NOMO-1 treated with DMSO at 0.1 percent for 48 hours (cell line): ENCODE data around the gene GBF1.
A peak's percentile ranks its signal among the peaks of the same experiment; 100 is the strongest.

Source experiments
- DNase-seq: peaks from one replicate; lab custom pipeline; 2025; ENCODE audit not compliant: unreplicated experiment; lab: John Stamatoyannopoulos, UW

The GBF1 gene

DNA sequence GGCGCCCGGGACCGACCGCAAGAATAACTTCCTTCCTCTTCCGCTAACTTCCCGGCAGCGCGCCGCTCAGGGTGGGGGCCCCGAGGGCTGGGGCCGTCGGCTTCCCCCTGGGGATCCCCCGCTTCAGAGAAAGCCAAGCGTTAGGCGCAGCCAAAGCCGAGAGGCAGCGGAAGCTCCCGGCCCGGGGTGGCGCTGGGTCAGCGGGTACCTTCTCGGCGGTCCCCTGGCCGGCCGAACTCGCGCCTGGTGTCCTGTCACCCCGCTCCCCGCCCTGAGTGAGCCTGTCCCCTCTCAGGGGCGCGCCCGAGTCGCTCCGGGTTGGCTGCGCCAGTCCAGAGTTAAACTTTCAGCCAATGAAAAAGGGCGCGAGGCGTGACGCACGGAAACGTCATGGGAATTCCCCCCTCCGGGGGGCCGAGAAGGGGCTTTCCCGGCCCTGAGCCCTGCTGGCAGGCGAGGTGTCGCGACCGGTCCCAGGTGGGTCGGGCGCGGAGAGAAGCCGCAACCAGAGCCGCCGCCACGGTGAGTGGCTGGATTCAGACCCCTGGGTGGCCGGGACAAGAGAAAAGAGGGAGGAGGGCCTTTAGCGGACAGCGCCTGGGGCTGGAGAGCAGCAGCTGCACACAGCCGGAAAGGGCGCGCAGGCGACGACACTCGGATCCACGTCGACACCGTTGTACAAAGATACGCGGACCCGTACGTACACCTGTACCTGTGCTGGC is 148.9 kb downstream of the GBF1 start:
- DNase-seq, result peak; percentile 88

DNA sequence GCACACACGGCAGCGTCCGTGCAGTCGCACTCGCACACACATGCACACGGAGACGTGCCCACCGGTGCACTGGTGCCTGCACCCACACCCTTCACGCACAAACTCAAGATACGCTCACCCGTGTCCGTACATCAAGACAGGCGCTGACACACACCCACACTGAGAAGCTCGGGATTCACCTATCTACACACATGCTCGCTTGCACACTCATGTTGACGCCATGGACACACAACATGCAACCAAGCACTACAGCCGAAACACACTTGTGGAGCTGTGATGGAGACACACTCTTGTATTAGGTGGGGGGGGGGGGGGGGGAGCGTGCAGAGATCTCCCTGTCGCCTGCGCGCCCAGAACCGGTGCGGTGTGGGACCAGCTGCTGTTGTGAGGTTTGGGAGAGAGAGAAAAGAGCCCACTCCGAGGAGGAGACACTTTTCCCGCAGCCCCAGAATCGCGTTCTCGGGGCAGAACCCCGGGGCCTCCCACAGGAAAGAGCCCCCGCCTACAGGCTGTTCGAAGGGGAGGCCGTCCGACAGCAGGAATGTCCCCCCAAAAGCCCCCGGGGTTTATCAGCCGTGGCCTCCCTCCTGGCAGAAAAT is 149.6 kb downstream of the GBF1 start:
- no peak for DNase-seq

DNA sequence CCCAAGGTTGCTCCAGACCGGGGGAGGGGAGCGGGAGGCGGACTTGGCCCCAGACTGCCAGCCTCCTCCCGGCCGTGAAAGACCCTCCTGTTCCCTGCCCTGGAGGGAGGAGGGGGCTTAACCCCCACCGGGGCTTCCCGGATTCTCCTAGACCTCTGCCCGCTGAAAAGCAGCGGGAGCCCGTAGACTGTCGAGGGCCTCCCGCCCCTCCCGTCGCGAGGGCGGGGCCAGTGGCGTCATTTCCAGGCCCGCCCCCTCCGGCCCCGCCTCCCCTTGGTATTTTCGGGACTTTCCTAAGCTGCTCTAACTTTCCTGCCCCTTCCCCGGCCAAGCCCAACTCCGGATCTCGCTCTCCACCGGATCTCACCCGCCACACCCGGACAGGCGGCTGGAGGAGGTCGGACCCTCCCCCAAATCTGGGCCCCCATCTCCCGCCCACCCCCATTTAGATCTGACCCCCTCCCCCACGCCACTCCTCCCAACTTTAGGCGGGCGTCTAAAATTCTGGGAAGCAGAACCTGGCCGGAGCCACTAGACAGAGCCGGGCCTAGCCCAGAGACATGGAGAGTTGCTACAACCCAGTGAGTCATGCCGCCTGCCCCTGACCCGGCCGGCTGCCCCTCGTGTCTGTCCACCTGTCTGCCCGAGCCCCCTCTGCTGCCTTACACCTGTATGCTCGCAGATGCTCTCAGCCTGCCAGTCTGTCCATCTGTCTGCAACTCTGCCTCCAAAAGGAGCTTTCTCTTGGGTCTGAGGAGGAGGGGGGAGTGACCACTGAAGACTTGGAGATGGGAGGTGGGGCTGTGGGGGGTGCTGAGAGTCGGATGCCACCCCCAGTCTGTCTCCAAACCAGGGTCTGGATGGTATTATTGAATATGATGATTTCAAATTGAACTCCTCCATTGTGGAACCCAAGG is 150.3 kb downstream of the GBF1 start, which contains the start of gene NFKB2:
Gene NFKB2 (plus strand): TSS at position 306 of the 917 bp plus-strand sequence. CDS start 255 bp downstream, at position 561.
- peak; percentile 35 for DNase-seq

DNA sequence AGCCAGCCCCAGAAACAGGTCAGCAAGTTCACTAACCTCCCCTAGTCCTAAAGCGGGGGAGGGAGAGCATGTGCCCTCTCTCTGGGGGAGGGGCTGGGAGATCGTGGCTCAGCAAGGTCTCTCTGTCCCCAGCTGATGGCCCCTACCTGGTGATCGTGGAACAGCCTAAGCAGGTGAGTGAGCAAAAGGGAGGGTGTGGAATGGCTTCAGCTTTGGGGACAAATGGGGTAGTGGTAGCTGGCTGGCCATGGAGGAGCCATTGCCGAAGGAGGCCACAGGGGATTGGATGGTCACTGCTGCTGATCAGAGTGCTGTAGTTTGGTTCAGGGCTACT is 151.0 kb downstream of the GBF1 start:
- no peak for DNase-seq

DNA sequence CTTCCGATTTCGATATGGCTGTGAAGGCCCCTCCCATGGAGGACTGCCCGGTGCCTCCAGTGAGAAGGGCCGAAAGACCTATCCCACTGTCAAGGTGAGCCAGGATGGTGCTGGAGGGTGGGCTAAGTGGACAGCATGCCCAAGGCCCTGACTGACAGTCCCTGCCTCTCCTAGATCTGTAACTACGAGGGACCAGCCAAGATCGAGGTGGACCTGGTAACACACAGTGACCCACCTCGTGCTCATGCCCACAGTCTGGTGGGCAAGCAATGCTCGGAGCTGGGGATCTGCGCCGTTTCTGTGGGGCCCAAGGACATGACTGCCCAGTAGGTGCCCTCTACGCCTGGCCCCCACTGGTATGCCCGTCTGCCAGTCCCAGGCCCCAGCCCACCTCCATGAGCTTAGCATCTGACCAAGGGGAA is 151.4 kb downstream of the GBF1 start:
- DNase-seq, result no peak

DNA sequence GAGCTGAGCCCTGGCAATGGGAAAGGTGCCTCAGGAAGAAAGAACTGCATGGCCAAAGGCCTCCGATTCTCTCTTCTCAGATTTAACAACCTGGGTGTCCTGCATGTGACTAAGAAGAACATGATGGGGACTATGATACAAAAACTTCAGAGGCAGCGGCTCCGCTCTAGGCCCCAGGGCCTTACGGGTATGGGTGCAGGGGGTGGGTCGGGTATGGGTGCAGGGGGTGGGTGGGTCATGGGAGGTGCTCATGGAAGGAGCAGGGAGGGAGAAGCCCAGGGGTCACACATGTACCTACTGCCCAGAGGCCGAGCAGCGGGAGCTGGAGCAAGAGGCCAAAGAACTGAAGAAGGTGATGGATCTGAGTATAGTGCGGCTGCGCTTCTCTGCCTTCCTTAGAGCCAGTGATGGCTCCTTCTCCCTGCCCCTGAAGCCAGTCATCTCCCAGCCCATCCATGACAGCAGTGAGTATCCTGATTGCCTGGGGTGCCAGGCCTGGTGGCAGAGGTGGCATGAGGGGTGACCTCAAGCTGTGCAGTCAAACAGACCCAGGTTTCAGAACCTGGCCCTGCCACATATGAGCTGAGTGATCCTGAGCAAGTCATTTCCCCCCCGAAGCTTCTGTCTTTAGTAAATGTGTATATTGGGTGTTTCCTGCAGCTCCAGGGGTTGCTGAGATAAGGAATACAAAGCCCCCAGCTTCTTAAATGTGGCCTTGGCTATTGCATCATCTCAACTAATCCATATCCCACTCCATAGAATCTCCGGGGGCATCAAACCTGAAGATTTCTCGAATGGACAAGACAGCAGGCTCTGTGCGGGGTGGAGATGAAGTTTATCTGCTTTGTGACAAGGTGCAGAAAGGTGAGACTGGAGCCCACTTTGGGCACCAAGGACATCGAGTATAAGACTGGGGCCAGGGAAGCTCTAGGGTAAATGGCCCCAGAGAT is 152.2 kb downstream of the GBF1 start:
- DNase-seq, result no peak

DNA sequence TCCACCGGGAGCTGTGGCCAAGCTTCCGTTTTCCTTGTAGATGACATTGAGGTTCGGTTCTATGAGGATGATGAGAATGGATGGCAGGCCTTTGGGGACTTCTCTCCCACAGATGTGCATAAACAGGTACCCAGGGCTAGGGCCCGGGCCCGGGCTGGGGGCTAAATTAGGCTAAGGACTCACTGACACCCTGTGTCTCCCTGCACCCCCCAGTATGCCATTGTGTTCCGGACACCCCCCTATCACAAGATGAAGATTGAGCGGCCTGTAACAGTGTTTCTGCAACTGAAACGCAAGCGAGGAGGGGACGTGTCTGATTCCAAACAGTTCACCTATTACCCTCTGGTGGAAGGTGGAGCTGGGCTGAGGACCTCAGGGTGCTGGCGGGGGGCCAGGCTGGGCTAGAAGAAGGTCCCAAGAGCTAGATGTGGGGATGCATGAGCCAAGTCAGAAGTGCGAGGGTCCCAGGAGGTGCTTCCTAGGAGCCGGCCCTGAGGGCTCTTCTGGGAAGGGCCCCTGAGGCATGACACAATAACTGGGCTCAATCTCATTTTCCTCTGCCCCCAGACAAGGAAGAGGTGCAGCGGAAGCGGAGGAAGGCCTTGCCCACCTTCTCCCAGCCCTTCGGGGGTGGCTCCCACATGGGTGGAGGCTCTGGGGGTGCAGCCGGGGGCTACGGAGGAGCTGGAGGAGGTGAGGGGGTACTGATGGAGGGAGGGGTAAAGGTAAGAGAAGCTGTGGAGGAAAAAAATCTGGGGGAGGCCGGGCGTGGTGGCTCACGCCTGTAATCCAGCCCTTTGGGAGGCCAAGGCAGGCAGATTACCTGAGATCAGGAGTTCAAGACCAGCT is 153.1 kb downstream of the GBF1 start:
- DNase-seq, result no peak

DNA sequence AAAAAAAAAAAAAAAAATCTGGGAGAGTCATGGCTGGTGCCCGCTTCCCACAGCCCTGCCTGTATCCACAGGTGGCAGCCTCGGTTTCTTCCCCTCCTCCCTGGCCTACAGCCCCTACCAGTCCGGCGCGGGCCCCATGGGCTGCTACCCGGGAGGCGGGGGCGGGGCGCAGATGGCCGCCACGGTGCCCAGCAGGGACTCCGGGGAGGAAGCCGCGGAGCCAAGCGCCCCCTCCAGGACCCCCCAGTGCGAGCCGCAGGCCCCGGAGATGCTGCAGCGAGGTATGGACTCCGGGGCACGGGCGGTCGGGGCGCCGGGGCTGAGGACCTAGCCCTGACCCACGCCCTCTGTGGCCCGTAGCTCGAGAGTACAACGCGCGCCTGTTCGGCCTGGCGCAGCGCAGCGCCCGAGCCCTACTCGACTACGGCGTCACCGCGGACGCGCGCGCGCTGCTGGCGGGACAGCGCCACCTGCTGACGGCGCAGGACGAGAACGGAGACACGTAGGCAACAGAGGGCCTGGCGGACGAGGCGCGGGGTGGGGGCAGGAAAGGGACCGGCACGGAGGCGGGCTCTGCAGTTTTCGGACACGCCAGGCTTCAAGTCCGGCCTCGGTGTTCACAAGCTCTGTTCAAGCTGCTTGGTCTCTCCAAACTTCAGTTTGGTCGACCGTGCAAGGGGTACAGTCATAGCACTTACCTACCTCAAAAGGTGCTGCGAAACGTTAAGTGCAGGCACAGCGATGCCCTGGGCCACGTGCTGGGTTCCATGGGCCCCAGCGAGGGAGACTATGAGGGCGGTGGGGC is 154.1 kb downstream of the GBF1 start:
- DNase-seq, result peak; percentile 84

DNA sequence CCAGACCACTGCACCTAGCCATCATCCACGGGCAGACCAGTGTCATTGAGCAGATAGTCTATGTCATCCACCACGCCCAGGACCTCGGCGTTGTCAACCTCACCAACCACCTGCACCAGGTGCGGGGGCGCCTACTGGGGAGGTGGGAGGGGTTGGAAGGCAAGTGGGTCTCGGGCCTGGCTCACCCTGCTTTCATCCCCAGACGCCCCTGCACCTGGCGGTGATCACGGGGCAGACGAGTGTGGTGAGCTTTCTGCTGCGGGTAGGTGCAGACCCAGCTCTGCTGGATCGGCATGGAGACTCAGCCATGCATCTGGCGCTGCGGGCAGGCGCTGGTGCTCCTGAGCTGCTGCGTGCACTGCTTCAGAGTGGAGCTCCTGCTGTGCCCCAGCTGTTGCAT is 154.7 kb downstream of the GBF1 start:
- DNase-seq, result no peak

DNA sequence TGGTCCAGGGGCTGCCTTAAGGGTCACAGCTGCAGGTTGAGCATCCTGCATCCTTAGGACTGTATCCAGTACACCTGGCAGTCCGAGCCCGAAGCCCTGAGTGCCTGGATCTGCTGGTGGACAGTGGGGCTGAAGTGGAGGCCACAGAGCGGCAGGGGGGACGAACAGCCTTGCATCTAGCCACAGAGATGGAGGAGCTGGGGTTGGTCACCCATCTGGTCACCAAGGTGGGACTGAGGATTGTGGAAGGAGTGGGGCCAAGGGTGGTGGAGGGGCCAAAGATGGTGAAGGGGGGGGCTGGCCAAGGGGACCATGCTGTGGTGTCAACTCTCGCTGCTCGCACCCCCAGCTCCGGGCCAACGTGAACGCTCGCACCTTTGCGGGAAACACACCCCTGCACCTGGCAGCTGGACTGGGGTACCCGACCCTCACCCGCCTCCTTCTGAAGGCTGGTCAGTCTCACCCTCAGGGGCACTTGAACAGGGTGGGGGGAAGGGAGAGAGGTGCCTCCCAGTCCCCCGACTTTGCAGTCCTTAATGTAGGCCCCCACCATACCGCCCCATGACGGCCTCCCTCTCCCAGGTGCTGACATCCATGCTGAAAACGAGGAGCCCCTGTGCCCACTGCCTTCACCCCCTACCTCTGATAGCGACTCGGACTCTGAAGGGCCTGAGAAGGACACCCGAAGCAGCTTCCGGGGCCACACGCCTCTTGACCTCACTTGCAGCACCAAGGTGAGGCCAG is 155.4 kb downstream of the GBF1 start:
- DNase-seq, result no peak

DNA sequence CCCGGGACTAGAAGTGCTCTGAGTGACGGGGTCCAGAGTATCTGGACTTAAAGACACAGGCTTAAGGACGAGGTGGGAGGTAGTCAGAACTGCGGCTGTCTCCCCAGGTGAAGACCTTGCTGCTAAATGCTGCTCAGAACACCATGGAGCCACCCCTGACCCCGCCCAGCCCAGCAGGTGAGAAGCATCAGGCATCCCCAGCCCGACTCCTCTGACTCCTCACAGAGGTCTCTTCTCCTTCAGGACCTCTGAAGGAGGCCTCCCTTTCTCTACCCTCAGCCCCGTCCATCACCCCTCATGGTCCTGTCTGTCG is 156.0 kb downstream of the GBF1 start:
- DNase-seq, result no peak

DNA sequence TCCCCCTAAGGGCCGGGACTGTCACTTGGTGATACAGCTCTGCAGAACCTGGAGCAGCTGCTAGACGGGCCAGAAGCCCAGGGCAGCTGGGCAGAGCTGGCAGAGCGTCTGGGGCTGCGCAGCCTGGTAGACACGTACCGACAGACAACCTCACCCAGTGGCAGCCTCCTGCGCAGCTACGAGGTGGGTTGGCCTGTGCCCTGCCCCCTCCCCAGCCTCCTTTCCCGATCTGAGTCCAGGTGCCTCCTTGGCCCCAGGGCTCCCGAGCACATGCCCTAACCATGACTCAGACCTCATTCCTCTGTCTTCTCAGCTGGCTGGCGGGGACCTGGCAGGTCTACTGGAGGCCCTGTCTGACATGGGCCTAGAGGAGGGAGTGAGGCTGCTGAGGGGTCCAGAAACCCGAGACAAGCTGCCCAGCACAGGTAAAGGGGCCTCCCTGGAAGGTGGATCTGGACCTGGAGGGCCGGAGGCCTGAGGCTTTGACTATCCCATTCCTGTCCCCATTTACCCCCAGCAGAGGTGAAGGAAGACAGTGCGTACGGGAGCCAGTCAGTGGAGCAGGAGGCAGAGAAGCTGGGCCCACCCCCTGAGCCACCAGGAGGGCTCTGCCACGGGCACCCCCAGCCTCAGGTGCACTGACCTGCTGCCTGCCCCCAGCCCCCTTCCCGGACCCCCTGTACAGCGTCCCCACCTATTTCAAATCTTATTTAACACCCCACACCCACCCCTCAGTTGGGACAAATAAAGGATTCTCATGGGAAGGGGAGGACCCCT is 156.6 kb downstream of the GBF1 start:
- DNase-seq, result no peak

DNA sequence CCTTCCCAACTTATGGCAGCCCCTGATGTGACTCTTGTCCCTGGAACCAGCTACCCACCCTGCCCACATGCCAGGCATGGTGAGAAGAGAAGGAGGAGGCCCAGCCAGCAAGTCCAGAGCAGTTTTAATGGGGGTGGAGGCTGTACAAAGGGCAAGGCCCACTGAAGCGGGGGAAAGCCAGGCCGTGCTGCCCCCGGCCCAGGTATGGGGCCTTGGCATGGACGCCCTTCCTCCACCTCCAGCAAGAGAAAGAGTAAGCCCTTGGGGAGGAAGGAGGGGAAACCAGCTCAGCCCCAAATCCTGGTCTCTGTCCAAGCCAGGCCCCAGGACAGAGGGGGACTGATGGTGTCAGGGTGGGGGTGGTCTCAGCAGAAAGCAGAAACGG is 157.2 kb downstream of the GBF1 start:
- DNase-seq, result no peak

DNA sequence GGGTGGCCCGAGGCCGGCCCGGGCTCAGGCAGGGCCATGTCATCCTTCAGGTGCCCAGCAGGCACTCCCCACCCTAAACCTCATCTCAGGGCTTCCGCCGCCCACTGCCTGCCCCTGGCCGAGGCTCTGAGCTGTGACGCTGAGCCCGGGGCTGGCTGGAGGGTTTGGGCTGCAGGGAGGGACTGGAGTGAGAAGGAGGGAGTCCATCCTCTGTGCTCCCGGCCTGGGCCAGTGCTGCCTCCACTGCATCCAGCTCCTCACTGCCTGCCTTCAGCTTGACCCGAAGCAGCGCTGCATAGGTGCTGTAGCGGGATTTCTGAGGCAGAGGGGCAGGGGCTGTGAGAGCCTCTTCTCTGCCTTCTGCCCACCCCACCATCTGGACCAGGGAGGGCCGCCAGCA is 157.8 kb downstream of the GBF1 start:
- DNase-seq, result no peak

DNA sequence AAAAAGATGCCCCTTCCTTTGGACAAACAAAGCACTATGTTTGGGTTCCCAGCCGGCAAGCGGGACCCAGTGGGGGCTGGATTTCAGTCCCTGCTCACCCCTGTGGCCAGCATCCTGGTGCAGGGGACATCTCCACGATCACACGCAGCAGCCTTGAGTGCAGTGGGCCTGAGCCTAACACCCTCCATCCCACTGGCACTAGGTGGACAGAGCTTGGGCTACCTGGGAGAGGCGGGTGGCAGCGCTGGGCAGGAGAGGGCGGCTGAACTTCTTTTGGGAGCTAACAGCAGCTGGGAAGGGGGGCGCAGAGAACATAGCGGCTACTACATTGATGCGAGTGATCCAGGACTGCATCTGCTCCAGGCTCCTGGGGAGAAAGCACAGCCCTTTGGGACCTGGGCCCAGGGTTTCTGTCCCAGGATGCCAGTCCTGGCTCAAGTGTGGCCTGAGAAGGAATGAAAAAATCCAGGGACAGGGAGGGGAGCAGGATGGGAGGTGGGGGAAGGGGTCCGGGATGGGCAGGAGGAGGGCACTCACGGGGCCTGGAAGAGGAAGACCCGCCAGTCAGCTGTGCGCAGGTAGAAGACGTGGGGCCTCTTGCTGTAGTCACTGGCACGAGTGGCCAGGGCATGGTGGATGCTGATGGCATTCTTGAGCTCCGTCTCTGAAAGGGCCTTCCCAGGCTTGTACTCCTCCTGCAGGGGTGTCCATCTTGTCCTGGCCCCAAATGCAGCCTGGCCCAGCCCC is 159.2 kb downstream of the GBF1 start:
- no peak for DNase-seq

DNA sequence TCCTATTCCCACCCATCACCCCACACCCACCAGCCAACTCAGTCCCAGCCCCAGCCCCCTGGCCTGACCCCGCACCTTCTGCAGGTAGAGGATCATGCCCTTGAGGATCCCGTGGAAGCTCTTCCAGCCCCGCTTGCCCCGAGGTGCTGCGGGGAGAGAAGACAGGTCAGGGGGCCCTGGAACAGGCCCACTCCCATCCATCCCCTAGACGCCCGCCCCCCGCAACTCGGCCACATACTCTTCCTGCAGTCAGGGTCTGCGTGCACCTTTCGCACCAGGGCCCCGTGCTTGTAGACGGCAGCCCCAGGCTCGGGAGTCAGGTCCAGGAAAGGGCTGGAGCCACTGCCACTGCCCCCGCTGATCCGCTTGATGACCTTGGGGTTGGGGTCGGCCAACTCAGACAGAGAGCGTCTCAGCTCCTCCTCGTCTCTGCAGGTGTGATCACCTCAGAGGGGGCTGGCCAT is 159.8 kb downstream of the GBF1 start:
- no peak for DNase-seq

DNA sequence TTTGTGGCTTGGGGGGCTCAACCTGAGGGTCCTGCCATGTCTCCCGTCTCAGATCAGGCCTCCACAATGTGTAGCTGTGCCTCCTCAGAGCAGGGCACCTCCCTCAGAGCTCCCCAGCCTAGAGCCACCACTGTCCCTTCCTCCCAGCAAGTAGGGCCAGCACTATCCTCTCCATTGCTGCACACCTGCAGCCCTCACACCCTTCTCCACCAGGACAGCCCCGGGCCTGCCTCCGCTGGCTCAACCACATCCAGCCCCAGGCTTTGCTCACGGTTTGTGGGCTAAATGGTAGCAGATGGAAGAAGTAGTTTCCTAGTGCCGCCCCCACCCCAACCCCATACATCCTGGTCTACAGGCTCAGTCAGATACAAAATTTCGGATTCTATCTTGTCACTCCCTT is 160.3 kb downstream of the GBF1 start:
- no peak for DNase-seq
